EL (cell line): ENCODE results near the gene TPM1.
"Not testable (repeated sequence)": the region's sequence is repeated elsewhere in the genome, so short reads cannot be mapped to it uniquely, and the experiment has no call there.

Source experiments
- DNase-seq: peaks from one replicate; pipeline ENCODE4 v3.0.0-alpha.2; 2016

TPM1 gene

GRCh38 chr15:63099581-63099980 lies 57.0 kb downstream of the TPM1 start:
- not testable (repeated sequence) for DNase-seq

DNA sequence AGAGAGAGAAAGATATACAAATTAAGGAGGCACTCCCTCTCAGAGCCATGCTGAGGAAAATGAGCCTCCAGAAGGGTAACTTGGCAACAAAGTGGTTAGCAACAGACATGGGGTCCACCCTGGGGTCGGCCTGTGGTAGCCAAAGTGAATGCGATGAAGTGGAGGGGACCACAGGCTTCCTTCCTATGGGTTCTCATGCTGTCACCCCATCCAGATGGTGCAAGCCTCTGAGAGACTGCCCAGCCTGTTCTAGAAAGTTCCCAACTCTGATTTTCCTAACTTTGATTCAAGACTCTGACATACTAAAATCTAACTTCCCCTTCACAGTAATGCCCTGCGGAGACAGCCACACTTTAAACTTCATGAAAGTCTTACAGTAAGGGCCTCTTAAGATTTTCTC lies 60.9 kb downstream of the TPM1 start:
- no peak for DNase-seq

GRCh38 chr15:63104727-63105126 lies 62.2 kb downstream of the TPM1 start:
- no peak for DNase-seq

GRCh38 chr15:63105354-63105753 lies 62.8 kb downstream of the TPM1 start:
- DNase-seq = not testable (repeated sequence)

- peak; percentile 100 for DNase-seq
These were observed 65.5 kb downstream of the TPM1 start for GRCh38 chr15:63107895-63108546.

DNA sequence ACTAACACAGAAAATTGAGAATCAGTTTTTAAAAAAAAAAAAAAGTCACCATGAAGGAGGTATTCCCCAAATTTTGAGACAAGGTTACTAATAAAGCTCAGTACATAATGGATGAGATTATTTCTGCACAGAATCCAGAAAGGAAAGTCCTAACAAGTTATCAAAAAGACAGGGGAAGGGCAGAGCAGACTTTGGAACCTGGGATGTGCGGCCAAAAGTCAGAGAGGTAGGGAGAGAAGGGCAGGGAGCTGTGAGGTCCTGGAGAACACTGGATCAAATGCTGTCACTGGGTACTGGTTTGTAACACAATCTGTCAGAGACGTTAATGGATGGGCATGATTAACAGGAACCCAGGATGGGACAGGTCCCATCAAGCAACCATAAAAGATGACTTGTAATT lies 67.0 kb downstream of the TPM1 start:
- DNase-seq = no peak

GRCh38 chr15:63109920-63110319 lies 67.4 kb downstream of the TPM1 start:
- no peak for DNase-seq

DNA sequence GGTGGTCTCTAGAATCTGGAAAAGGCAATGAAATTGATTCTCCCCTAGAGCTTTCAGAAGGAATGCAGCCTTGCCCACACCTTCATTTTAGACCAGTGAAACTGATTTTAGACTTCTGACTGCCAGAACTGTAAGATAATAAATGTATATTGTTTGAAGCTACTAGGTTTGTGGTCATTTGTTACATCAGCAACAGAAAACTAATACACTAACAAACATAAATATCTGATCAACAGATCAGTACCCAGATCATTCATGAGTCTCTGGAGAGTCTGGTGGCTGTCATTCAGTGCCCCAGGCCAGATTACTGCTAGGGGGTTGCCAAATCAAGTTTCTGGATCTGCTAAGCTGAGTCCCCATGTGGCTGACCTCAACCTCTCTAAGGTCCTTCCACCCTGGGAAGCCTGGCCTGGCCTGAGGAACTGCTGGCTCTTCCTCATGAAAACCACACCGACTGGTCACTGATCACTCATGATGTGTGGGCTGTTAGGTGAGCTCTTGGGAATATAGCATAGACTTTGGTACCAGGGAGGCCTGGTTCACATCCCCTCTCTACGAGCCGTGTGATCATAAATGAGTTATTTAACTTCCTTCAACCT lies 68.0 kb downstream of the TPM1 start:
- DNase-seq = peak; percentile 37

GRCh38 chr15:63111481-63111880 lies 68.9 kb downstream of the TPM1 start:
- DNase-seq = no peak

DNA sequence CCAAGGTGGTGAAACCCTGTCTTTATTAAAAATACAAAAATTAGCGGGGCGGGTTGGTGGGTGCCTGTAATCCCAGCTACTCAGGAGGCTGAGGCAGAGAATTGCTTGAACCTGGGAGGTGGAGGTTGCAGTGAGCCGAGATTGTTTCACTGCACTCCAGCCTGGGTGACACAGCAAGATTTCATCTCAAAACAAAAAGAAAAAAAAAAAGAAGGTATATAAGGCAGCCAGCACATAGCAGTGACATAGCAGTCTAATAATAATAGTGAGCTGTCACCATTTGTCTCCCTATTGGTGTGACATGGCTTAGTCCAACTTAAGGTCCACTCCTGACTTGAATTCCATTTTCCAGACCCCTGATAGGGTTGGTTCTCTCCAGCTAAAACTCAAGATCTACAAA lies 70.3 kb downstream of the TPM1 start:
- DNase-seq = no peak

GRCh38 chr15:63114465-63114864 lies 71.9 kb downstream of the TPM1 start:
- DNase-seq = peak; percentile 48
